22Rv1 (cell line): ENCODE measurements around the gene ZDBF2.
"Not testable (repeated sequence)": the region's sequence is repeated elsewhere in the genome, so short reads cannot be mapped to it uniquely, and the experiment has no call there.

Source experiments
- ZFX ChIP-seq: fragments of 450-650 bp; IDR thresholded peaks from 2 replicates; pipeline ENCODE4 v1.6.1; 2017; ENCODE audit warnings: antibody characterized with exemption, borderline replicate concordance
- TF ChIP-seq, protein P1 (sequence below): fragments of 450-650 bp; IDR thresholded peaks from 2 replicates; pipeline ENCODE4 v1.5.1; 2017; ENCODE audit warnings: mild to moderate bottlenecking

DNA sequence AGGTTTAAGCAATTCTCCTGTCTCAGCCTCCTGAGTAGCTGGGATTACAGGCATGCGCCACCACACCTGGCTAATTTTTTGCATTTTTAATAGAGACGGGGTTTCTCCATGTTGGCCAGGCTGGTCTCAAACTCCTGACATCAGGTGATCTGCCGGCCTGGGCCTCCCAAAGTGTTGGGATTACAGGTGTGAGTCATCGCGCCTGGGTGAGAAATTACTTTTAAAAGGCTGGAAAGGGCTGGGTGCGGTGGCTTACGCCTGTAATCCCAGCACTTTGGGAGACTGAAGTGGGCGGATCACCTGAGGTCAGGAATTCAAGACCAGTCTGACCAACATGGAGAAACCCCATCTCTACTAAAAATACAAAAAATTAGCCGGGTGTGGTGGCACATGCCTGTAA lies 45.8 kb upstream of the ZDBF2 start:
- TF ChIP-seq, protein P1, sequence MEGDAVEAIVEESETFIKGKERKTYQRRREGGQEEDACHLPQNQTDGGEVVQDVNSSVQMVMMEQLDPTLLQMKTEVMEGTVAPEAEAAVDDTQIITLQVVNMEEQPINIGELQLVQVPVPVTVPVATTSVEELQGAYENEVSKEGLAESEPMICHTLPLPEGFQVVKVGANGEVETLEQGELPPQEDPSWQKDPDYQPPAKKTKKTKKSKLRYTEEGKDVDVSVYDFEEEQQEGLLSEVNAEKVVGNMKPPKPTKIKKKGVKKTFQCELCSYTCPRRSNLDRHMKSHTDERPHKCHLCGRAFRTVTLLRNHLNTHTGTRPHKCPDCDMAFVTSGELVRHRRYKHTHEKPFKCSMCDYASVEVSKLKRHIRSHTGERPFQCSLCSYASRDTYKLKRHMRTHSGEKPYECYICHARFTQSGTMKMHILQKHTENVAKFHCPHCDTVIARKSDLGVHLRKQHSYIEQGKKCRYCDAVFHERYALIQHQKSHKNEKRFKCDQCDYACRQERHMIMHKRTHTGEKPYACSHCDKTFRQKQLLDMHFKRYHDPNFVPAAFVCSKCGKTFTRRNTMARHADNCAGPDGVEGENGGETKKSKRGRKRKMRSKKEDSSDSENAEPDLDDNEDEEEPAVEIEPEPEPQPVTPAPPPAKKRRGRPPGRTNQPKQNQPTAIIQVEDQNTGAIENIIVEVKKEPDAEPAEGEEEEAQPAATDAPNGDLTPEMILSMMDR: not testable (repeated sequence)
- not testable (repeated sequence) for TF ChIP-seq ZFX
